Subcutaneous abdominal adipose tissue (tissue), 5 donors: ENCODE data around the gene NAA20.

Source experiments
- H3K27ac ChIP-seq: one replicate; pipeline ENCODE4 v1.7.0; 2013; ENCODE audit warnings: low read depth, mild to moderate bottlenecking, inconsistent platforms, low read length, moderate library complexity
- H3K27me3 ChIP-seq, 5 donors: one replicate each; pipeline ENCODE4 v1.7.0; 2013; ENCODE audit warnings: low read length in 5 of 5, inconsistent platforms in 1 of 5; ENCODE audit not compliant: control insufficient read depth in 5 of 5, insufficient read depth in 4 of 5
- H3K36me3 ChIP-seq, 5 donors: one replicate each; pipeline ENCODE4 v1.7.0; 2013; ENCODE audit warnings: low read length in 5 of 5; ENCODE audit not compliant: control insufficient read depth in 5 of 5, insufficient read depth in 5 of 5
- H3K4me1 ChIP-seq, 5 donors: one replicate each; pipeline ENCODE4 v1.7.0; 2013; ENCODE audit warnings: low read length in 5 of 5, mild to moderate bottlenecking in 3 of 5, moderate library complexity in 1 of 5; ENCODE audit not compliant: control insufficient read depth in 5 of 5, insufficient read depth in 5 of 5
- H3K4me3 ChIP-seq, 5 donors: one replicate each; pipeline ENCODE4 v1.7.0; 2013; ENCODE audit warnings: low read length in 5 of 5, low read depth in 1 of 5
- H3K9ac ChIP-seq, 5 donors: one replicate each; pipeline ENCODE4 v1.7.0; 2013; ENCODE audit warnings: low read length in 5 of 5, mild to moderate bottlenecking in 4 of 5, moderate library complexity in 3 of 5
- H3K9me3 ChIP-seq, 5 donors: one replicate each; pipeline ENCODE4 v1.7.0; 2013; ENCODE audit warnings: low read length in 5 of 5; ENCODE audit not compliant: control insufficient read depth in 5 of 5
- donor health status: healthy.
- donor health status: healthy.
- donor health status: healthy.
- donor health status: healthy.
- donor health status: healthy.

The NAA20 gene

GRCh38 chr20:20065361-20065760, 48.2 kb downstream of the NAA20 start:
- no peak overlapping the region for H3K9ac ChIP-seq
- H3K27ac ChIP-seq, result no peak overlapping the region
- no peaks in the 10 kb centered on the region for H3K36me3 ChIP-seq
- no peaks in the 10 kb centered on the region for H3K4me1 ChIP-seq
- no peak overlapping the region for H3K4me3 ChIP-seq
- H3K9me3 ChIP-seq, result no peaks in the 10 kb centered on the region
- peaks cover 0 to 6% (median 0%) of the 10 kb centered on the region in 5 donors for H3K27me3 ChIP-seq

- no peak overlapping the region for H3K9ac ChIP-seq
- H3K27ac ChIP-seq, result no peak overlapping the region
- no peaks in the 10 kb centered on the region for H3K9me3 ChIP-seq
- no peak overlapping the region for H3K4me3 ChIP-seq
- no peaks in the 10 kb centered on the region for H3K4me1 ChIP-seq
- H3K36me3 ChIP-seq, result no peaks in the 10 kb centered on the region
- H3K27me3 ChIP-seq, result peaks cover 0 to 8% (median 3%) of the 10 kb centered on the region in 5 donors
Measured at GRCh38 chr20:20070871-20071726, 53.9 kb downstream of the NAA20 start.

GRCh38 chr20:20073801-20074371, 56.7 kb downstream of the NAA20 start:
- Histone ChIP-seq H3K36me3 (no peaks in the 10 kb centered on the region), H3K4me1 (no peaks in the 10 kb centered on the region), H3K9ac (no peak overlapping the region), H3K27ac (no peak overlapping the region), H3K27me3 (peaks cover 0 to 8% (median 3%) of the 10 kb centered on the region in 5 donors), H3K9me3 (no peaks in the 10 kb centered on the region), H3K4me3 (no peak overlapping the region)

- H3K4me3 ChIP-seq, result no peak overlapping the region
- H3K9me3 ChIP-seq, result no peaks in the 10 kb centered on the region
- H3K27me3 ChIP-seq, result peaks cover 0 to 8% (median 3%) of the 10 kb centered on the region in 5 donors
- H3K27ac ChIP-seq, result no peak overlapping the region
- H3K4me1 ChIP-seq, result no peaks in the 10 kb centered on the region
- no peak overlapping the region for H3K9ac ChIP-seq
- H3K36me3 ChIP-seq, result no peaks in the 10 kb centered on the region
Measured at GRCh38 chr20:20075032-20075431, 57.9 kb downstream of the NAA20 start.

- H3K27me3 ChIP-seq, result peaks cover 0 to 9% (median 5%) of the 10 kb centered on the region in 5 donors
- no peaks in the 10 kb centered on the region for H3K36me3 ChIP-seq
- no peak overlapping the region for H3K4me3 ChIP-seq
- H3K27ac ChIP-seq, result no peak overlapping the region
- no peaks in the 10 kb centered on the region for H3K4me1 ChIP-seq
- no peak overlapping the region for H3K9ac ChIP-seq
- no peaks in the 10 kb centered on the region for H3K9me3 ChIP-seq
Measured at GRCh38 chr20:20076297-20077065, 59.3 kb downstream of the NAA20 start.

- Histone ChIP-seq H3K36me3 (no peaks in the 10 kb centered on the region), H3K4me3 (no peak overlapping the region), H3K27me3 (peaks cover 0 to 15% (median 7%) of the 10 kb centered on the region in 5 donors), H3K9me3 (no peaks in the 10 kb centered on the region), H3K9ac (no peak overlapping the region), H3K27ac (no peak overlapping the region), H3K4me1 (no peaks in the 10 kb centered on the region)
Measured at GRCh38 chr20:20078041-20078440, 60.9 kb downstream of the NAA20 start.

- Histone ChIP-seq H3K27ac (no peak overlapping the region), H3K4me3 (no peak overlapping the region), H3K27me3 (peaks cover 0 to 15% (median 6%) of the 10 kb centered on the region in 5 donors), H3K9ac (no peak overlapping the region), H3K4me1 (peaks cover 0 to 2% (median 0%) of the 10 kb centered on the region in 5 donors), H3K9me3 (no peaks in the 10 kb centered on the region), H3K36me3 (no peaks in the 10 kb centered on the region)
Measured at GRCh38 chr20:20079102-20079784, 62.1 kb downstream of the NAA20 start.
